ENCODE measurements around the gene WIZ. TPM values are rescaled to one million over a fixed set of nuclear protein-coding genes. Genes with fewer than 3 reads are reported as not detected.

The WIZ gene
- total and polyA plus RNA-seq, 2 of the 4 experiments (the other 2 are of a cell fraction) = 0.90 to 27.1 TPM

- no peak overlapping the region for H3K9ac ChIP-seq (ENCODE audit: low read depth, low read length)
- no peak overlapping the region for H3K4ac ChIP-seq (ENCODE audit: low read depth, low read length)
- no peak overlapping the region for H2BK5ac ChIP-seq (ENCODE audit: low read depth, low read length, poor library complexity, severe bottlenecking)
- peaks cover 7% of the 10 kb centered on the region; the same call in 1 of the 2 replicates for H3K9me1 ChIP-seq (ENCODE audit: insufficient read depth, low read length)
- no peak overlapping the region for H4K91ac ChIP-seq (ENCODE audit: insufficient read depth, low read depth, low read length)
- no peak overlapping the region for H3K4me2 ChIP-seq (ENCODE audit: low read depth, low read length)
- no peak overlapping the region for H2BK20ac ChIP-seq (ENCODE audit: low read depth, low read length)
- H3K23ac ChIP-seq (ENCODE audit: low read depth, low read length) = no peak overlapping the region
- BruUV-seq (replicated peaks) = no TSS peak
- H2BK120ac ChIP-seq (ENCODE audit: low read depth, low read length) = no peak overlapping the region
- dilution Hi-C loops (cut with HindIII; ENCODE audit: low sequenced_read_pairs, unreplicated experiment) (no loop called here), in situ Hi-C loops (cut with MboI; ENCODE audit: low sequenced_read_pairs) (loop anchor here (25.0 kb wide), 1 partner anchor 866 kb away; the partner anchor contains the start of gene NDUFB7), intact Hi-C loops (cut with micrococcal nuclease) (no loop called here)
- POLR2A ChIA-PET (ENCODE audit: unreplicated experiment) = no interaction called here
- peaks cover 15 to 67% of the 10 kb centered on the region in 2 experiments for H3K79me1 ChIP-seq (ENCODE audit: low read depth in 1 of 2, low read length in 2 of 2)
- no peak overlapping the region for H3K56ac ChIP-seq (ENCODE audit: extremely low read depth, insufficient read depth, low read length)
- no peak overlapping the region for H2BK15ac ChIP-seq (ENCODE audit: low read depth, low read length)
- peaks cover 5% of the 10 kb centered on the region; the same call in 1 of the 2 replicates for H3K9me3 ChIP-seq (ENCODE audit: control insufficient read depth, insufficient read depth, low read length)
- no peak overlapping the region for H3K14ac ChIP-seq (replicated peaks; ENCODE audit: low read depth, low read length)
- peaks cover 48% of the 10 kb centered on the region for H4K20me1 ChIP-seq (ENCODE audit: insufficient read depth, low read length)
- CTCF ChIA-PET = no interaction called here
- DNase-seq = no peak
- no peak overlapping the region for H2AK5ac ChIP-seq (ENCODE audit: low read depth, low read length)
- H4K5ac ChIP-seq (ENCODE audit: low read depth, low read length) = no peak overlapping the region
- TF ChIP-seq RAD21 (IDR thresholded peaks at IDR 0.05; ENCODE audit: low read length) = no peak
- TF ChIP-seq NFE2L2 (IDR thresholded peaks at IDR 0.05; ENCODE audit: low read depth, low read length) = no peak
- no peak for TF ChIP-seq MAFK (IDR thresholded peaks at IDR 0.05; ENCODE audit: low read depth, low read length)
- no peak for TF ChIP-seq ELK1 (IDR thresholded peaks at IDR 0.05; ENCODE audit: borderline replicate concordance, low read depth, low read length)
- TF ChIP-seq MAZ (IDR thresholded peaks at IDR 0.05; ENCODE audit: borderline replicate concordance, low read depth, low read length) = no peak
- TF ChIP-seq CTCF (conservative IDR thresholded peaks at IDR 0.05; ENCODE audit: low read depth, low read length) = no peak
- no peak for TF ChIP-seq SMC3 (IDR thresholded peaks at IDR 0.05; ENCODE audit: low read depth, low read length)
- no peak for TF ChIP-seq USF2 (IDR thresholded peaks at IDR 0.05; ENCODE audit: low read depth, low read length)
- TF ChIP-seq POLR2A (IDR thresholded peaks at IDR 0.05; ENCODE audit: low read depth, low read length) = no peak
- TF ChIP-seq RFX5 (IDR thresholded peaks at IDR 0.05; ENCODE audit: low read depth, low read length) = no peak
- no peak for ATAC-seq (ENCODE audit: low read depth)
- no peak overlapping the region for H4K8ac ChIP-seq (ENCODE audit: low read depth in 2 of 2, low read length in 2 of 2)
- H3K27ac ChIP-seq (ENCODE audit: insufficient read depth, low read length) = no peak overlapping the region
- 84% methylated on average over 5 of the region's 35 CpGs; no CpG with 5 or more reads in 1 of the 2 experiments for WGBS, 2 experiments (ENCODE audit: extremely low coverage in 2 of 2, insufficient read length in 1 of 2)
- no peak overlapping the region for H3K18ac ChIP-seq (ENCODE audit: low read depth, low read length)
- no peak overlapping the region for H2AK9ac ChIP-seq (replicated peaks; ENCODE audit: low read depth, low read length, poor library complexity)
- H3K27me3 ChIP-seq (ENCODE audit: control insufficient read depth, insufficient read depth, low read length) = no peaks in the 10 kb centered on the region
- H2AFZ ChIP-seq (replicated peaks; ENCODE audit: low read length, poor library complexity) = no peak overlapping the region
- H3K4me3 ChIP-seq (ENCODE audit: insufficient read depth, low read depth, low read length) = no peak overlapping the region
- H3K36me3 ChIP-seq (ENCODE audit: control insufficient read depth, insufficient read depth, low read length) = peaks cover 57% of the 10 kb centered on the region
- H3K4me1 ChIP-seq (ENCODE audit: control insufficient read depth, insufficient read depth, low read length) = peaks cover 15% of the 10 kb centered on the region
Measured at GRCh38 chr19:15427991-15428471, 21.7 kb downstream of the WIZ start.

Data from IMR-90 (cell line).